ENCODE measurements around the gene AQP2.

Gene AQP2, protein sequence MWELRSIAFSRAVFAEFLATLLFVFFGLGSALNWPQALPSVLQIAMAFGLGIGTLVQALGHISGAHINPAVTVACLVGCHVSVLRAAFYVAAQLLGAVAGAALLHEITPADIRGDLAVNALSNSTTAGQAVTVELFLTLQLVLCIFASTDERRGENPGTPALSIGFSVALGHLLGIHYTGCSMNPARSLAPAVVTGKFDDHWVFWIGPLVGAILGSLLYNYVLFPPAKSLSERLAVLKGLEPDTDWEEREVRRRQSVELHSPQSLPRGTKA

DNA sequence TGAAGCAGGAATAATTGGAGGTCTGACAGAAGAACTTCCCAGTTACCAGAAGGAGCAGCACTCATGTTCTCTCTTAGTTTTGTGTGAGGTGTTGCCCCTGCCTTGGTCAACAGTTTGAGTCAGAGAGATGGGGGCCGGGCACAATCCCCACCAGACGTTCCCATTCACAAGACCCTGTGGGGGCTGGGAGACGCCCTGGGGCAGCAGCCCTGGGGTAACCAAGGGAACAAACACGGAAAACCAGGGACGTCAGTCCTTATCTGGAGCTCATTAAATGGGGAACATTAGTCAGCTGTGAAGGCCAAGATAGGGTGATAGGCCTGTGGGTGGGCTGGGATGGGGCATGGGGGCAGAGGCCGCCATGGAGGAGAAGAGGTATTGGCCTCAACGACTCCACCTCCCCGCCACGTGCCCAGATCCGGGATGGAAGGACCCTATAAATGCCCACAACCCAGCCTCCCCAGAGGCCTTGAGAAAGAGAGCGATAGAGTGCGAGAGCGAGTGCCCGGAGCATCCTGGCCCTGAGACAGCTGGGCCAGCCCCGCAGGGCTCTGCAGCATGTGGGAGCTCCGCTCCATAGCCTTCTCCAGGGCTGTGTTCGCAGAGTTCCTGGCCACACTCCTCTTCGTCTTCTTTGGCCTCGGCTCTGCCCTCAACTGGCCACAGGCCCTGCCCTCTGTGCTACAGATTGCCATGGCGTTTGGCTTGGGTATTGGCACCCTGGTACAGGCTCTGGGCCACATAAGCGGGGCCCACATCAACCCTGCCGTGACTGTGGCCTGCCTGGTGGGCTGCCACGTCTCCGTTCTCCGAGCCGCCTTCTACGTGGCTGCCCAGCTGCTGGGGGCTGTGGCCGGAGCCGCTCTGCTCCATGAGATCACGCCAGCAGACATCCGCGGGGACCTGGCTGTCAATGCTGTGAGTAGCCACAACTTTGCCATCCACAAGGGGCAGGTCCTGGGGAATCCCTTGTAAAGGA is at the start of gene AQP2:
TSS of gene AQP2 (plus strand) at position 465 of the 979 bp plus-strand sequence. CDS start at position 559, 94 bp downstream.
- DNase-seq, result no peak

DNA sequence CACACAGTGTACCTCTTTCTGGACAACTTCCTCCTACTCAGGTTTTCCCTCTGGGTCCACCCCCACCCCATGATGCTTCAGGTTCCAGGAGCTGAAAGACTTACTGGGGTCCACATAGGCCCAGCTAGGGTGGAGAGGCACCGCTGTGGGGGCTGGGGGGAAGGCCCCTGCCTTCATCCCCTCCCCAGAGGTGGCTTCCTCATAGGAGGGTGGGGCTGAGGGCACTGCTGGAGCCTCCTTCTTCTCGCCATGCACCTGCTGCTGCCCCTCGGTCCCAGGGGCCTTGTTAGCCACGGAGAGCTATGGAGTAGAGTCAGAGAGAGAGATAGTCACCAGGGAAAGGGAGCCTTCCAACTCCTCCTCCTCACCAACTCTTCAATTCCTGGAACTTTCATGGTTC is 49.5 kb upstream of the AQP2 start:
- no peak for DNase-seq

DNA sequence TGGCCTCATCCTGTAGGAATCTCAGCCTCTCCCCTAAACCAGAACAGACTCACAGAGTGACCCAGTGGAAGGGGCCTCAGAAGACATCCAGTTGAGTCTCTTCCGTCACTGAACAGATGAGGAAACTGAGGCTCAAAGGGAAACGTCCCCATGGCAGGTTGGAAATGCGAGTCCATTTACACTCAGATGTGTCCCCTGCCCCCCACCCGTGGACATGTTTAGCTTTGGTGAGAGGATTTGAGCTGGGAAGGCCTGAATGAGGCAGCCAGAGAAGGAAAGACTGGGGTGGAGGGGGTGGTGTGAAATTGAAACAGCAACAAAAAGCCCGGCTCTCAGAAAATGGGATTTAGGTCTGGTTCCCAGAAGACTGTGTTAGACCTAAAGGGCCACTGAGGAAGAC is 48.6 kb upstream of the AQP2 start:
- no peak for DNase-seq

DNA sequence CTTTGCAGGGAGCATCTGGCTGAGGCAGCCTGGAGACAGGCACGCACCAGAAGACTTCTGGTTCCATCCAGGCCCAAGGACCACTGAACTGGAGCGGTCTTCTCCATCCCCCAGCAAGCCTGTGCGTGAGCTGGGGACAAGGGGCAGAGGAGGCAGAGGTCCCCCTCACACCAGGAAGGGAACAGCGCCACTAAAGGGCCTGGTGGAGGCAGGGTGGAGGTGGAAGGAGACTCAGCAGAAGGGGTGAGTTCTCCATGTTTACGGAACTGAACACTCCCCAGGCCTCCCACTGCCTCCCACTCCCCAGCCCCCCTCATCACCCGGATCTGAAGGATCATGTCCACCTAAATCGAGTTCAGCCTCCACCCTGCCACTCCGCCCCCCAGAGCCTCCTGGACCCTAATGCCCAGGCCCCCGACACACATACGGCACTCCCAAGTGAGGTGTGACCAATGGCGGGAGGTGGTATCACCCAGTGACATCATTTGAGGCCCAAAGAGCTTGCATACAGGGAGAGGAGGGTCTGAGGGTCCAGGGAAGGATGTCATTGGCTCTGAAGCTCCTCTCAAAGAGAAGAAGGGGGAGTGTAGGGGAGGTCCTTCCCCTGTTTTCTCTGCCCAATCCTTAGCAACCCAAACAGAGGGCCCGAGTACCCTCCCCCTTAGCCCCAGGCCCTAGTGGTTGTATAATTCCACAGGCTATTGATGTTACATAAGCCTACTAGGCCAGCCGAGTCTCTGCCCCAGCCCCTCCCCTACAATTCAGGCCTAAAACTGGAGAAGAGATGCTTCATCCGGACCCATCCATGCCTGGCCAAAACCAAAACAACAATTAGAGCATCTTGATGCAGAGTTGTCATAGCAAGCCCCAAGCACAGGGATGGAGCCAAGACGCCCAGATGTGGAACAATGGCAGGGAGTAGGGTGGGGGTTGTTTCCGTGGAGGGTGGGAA is 47.9 kb upstream of the AQP2 start:
- no peak for DNase-seq

DNA sequence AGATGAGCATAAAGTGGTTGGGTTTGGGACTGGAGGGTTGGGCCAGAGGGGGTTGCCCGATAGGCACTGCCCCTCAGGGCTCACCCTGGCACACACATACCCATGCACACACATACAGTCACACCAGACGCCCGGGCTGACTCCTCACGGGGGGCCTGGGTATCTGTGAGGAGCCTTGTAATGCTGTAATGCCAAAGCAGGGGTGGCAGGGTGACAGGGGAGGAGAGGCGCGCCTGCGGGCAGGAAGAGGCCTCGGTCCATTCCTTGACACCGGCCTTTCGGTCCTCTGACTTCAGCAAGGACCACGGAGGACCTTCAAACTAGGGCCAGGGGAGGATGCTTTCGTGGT is 47.2 kb upstream of the AQP2 start:
- no peak for DNase-seq

DNA sequence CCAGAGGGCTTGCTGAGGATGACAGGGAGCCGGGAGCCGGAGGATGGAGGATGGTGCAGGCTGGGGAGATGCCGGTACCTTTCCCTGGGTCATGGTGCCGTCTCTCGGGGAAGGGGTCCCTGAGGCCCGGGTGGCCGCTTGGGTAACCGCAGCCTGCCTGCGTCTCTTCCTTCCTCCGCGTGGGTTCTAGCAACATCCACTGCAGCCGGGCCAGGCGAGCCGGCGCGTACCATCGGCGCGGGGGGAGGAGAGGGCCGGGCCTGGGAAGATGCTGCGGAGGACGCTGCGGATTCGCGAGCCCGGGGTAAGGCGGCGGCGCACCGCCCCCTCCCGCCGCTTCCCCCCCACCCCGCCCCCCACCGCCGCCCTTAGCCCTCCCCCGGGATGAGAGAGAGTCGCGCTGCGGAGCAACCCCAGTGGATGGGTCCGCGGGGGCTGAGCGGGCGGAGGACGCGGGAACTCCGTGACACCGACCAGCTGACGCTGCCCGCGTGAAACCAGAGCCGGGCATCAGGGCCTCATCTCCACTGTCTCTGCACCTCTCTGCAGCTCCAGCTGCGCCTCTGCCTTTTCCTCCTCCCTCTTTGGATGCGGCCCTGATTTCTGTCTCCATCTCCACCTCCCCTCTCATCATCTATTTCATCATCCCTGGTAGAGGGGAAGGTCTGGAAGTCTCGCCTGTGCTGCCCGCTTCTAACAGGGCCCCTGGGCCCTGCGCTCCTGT is 46.7 kb upstream of the AQP2 start, which contains the start of gene FAIM2:
TSS of gene FAIM2 (minus strand) at position 201 of the 724 bp plus-strand sequence. CDS start at position 93, 108 bp downstream.
- peak; percentile 8 for DNase-seq

DNA sequence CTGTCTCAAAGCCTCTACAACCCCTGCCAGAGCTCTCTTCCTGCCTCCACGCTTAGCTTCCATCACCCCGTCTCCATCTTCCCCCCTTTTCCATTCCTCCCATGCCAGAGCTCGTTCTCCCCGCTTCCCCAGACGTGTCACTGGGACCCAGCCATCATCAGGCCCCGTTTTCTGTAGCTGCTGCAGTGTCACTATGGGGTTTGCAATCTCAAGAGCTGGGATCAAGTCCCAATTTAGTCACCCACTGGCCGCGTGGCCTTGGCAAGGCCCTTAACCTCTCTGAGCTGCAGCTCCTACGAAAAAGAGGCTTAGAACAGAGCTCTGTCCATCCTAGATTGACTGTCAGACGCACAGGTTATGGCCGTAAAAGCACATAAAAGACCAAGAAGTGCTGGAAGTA is 45.9 kb upstream of the AQP2 start:
- no peak for DNase-seq

DNA sequence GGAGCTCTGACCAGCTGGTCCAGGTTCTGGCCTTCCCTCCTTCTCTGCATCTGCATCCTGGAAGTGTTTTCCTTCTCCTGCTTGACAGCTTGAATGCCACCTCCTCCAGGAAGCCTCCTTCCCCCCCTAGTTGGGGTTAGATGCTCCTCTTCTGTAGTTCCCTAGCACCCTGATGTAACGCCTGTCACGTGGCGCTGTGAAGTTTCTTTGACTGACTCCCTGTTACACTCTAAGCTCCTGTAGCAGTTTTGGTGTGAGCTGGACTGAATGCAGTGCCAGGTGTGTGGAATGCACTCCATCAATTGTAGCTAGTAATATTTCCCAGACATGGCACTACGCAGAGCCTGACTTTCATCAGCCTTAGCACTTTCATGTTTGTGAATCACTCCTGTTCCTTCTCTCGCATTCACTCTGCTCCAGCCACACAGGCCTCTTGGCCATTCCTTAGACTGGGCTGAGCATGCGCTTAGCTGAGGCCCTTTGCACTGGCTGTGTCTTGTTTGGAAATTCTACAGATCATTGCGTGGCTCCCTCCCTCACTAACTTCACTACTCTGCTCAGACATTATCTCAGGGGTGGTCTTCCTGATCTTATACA is 44.7 kb upstream of the AQP2 start:
- DNase-seq, result no peak

DNA sequence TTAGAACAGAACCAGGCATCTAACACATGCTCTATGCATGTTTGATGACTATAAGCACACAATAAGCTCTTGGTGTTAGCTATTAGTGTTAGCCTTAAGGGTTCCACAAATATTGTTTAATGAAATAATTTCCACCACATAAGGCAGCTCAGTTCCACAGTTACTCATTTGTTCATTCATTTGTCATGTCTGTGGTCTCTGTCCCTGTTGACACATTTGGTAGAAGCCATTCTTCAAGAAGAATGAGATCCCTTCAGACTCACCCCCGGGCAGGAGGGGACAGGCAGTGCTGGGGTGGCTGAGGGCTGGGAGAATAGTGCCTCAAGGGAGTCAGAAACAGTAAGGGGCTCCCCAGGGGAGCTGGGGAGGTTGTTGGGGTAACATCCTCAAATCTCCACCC is 43.2 kb upstream of the AQP2 start:
- no peak for DNase-seq

DNA sequence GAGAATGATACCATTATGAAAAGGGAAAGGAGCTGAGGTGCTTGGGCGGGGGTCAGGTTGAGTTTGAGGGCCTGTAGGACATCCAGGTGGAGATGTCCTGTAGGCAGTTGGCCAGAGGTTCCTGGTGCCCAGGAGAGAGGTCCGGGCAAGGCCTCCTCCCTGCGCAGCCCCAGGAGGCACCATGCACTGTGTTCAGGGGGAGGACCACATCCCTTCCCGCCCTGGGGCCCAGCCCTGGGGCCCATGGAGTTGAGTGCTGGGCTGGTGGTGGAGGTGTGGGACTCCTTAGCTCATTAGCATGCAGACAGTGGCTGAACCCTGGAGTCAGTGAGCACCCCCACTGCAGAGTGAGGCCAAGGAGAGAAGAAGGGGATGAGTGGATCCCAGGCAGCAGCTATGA is 41.2 kb upstream of the AQP2 start:
- no peak for DNase-seq

DNA sequence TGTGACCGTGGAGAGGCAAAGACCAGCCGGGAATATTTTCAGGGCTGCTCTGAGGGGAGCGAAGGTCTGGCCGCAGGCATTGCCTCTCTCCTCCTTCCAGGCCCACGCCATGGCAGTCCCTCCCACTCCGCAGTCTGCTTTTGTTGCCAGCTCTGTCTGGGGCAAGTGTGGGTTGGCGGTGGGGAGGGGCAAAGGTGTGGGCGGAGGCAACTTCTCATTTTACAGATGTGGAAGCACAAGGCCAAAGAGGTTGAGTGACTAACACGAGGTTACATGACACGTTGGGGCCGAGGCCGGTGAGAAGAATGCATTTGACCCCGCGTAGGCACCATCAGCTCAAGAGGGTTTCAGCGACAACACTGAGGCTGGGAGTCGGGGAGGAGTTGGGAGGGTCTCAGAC is 40.7 kb upstream of the AQP2 start:
- no peak for DNase-seq

DNA sequence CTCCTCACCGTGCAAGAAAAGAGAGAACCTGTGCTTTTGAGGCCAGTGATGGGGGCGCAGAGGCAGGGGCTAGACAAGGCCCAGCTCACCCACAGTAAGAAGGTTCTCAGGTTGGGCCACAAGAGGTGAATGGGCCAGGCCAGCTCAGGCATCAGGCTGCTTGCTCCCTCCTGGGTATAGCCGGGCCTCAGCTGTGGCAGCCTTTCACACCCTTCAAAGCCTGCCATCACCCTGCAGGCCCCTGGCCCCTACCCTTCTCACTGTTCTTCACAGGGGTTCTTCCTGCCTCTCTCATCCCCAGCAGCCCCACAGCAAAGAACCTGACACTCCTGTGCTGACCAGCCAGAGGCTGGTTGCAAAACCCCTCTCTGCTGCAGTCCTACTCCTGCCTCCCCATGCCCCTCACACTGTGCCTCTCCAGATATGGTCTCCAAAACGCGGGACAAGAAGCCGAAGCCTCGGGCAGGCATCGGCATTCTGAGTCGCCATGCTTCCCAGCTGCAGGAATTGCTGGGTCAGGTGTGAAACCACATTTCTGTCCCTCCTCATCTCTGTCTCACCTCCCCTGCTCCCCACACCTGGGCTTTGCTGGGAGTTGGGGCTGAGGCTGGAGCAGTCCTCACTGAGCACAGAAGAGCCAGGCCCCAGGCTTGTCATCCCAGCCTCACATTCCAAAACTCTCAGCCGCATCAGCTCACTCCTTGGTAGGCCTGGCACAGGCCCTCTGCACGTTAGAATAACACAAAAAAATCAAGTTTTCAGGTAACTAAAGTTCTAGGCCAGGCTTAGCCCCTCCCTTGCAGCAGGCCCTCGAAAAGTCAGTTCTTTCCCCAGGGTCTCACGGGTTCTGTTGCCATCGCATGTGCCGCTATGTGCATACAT is 40.0 kb upstream of the AQP2 start:
- DNase-seq, result no peak

DNA sequence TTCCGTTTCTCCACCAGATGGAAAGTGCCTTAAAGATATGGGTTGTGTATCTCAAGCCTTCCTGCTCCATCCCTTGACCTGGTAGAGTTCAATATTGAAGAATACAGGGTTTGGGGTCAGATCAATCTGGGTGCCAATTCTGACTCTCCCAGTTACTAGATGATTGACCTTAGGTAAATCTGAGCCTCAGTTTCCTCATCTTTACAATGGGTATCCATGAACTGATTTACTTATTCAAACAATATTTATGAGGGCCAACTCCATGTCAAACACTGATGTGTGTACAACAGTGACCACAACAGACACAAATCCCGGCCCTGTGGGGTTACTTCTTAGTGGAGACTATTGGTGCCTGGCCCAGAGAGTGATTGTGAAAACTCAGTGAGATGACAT is 39.3 kb upstream of the AQP2 start:
- DNase-seq, result no peak

DNA sequence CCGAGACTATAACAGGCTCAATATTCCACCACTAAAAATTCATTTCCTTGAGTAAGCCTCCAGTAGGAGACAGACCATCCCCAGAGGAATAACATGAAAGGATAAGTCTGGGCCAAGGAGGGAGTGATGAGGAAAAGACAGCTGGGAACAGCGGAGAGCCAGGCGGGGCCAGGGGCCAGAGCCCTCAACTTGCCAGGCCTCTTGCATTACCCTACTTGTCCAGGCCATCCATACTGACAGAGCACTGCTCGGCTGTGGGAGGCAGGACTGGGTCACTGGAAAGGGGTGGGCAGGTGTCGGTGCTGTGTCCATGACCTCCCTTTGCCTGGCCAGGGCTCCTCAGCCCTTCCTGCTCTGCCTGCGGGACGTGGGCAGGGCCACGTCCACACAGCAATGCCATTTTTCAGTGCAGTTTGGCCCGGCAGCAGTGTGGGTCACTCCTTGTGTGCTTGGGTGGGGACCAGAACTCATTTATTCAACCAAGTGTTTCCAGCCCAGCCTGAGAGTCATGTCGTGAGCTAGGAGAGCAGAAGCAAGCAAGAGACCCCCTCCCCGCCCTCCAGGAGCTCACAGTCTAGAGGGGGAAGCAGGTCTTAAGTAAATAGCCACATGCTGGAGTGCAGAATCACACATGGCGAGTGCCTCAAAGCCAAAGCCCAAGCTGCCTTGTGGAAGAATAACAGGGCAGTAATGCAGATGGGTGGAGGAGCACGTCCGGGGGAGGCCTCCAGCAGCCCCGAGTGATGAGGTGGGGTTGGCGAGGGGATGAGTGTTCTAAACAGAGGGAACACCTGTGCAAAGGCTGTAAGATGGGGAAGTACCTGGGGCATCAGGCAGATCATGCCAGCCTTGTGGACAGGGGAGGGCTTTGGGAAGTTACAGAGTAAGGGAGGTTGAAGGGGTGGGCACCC is 37.9 kb upstream of the AQP2 start:
- DNase-seq, result no peak

DNA sequence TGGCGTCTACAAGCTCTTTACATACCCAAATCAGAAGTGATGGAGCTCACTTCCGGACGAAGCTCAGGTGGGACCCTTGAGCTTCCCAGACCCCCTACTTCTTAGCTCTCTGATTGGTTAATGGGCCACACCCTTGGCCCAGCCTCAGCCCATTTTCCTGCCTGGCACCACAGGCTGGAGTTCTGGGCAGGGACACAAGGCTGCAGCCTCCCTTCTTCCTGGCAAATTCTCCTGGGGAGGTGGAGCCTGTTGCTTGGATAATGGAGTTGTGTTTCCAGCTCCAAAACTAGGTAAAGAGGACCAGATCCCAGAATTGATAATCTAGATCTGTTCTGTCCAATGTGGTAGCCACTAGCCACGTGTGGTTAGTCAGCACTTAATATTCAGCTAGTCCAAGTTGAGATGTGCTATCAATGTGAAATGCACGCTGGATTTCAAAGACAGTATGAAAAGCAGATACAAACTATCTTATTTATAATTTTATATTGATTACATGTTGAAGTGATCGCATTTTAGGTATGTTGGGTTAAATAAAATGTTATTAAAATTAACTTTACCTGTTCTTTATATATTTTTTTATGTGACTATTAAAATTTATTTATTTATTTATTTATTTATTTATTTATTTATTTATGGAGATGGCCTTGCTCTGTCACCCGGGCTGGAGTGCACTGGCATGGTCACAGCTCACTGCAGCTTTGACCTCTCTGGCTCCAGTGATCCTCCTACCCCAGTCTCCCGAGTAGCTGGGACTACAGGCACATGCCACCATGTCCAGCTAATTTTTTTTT is 34.2 kb upstream of the AQP2 start:
- no peak for DNase-seq

DNA sequence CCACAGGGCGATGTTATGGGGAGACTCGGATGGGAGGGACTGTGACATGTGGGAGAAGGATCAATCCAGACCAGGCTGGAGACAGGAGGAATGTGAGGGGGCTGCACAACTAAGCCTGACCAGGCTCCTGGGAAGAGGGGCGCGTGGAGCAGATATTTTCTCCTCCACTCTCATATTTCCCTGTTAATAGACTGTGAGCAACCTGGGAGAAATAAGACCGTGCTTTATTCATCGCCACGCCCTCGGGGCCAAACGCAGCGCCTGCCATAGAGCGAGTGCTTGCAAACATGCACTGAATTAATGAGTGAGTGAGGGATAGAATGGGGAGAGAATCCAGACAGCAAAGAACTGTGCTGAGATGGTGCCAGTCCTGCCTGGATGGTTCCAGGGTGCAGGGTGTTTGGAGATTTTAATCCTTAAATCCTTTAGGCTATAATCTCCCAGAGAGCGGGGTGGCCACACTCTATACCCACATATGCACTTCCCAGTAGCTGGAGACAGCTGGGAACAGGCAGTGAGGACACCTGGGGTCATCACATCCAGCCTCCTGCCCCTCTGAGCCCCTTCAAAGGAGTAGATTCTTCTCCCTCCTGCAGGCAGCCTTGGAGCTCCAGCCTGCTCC is 33.3 kb upstream of the AQP2 start:
- no peak for DNase-seq

DNA sequence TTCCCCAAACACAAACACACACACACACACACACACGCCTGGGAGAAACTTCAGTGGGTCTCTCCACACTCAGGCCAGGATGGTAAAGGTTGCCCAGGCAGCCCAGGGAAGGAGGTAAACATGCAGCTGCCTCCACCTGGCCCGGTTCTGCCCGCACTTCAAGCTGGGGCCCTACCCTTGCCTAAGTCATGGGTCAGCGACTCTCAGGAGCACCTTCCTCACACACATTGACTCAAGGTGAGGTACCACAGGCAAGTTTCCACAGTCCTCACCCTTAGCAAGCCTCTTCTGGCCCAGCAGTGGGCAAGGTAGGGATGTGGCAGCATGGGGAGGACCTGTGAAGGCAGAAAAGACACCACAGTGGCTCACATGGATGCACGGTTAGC is 32.8 kb upstream of the AQP2 start:
- no peak for DNase-seq

DNA sequence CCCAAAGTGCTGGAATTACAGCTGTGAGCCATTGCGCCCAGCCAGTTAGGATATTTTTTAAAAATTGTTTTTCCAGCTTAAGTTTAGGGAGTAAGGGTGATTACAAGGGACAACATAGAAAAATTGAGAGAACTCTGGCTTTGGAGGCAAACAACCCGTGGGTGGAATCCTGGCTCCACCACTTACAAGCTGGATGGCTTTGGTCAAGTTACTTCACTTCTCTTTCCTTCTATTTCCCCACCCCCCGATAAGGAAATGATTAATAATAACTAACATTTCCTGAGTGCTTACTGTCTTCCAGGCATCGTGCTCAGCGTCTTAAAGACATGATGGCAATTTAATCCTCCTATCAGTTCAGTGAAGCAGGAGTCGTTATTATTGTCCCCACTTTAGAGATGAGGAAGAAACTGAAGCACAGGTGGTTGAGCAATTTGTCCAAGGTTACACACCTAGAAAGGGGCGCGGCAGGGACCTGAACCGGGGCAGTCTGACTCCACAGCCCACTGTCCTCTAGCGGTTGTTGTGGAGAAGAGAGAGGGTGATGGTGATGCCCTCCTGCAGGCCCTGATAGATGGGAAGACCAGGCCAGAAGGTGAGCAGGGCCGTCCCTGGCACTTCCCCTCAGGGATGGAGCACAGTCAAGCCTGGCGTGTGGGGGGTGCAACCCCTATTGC is 30.2 kb upstream of the AQP2 start:
- no peak for DNase-seq

Data from amniotic stem cell (primary cell).